K562 (cell line): ENCODE results near the gene AFAP1. TPM values are rescaled to one million over a fixed set of nuclear protein-coding genes. Genes with fewer than 3 reads are reported as not detected.

Experiments
- FOXM1 ChIP-seq, 2 experiments: fragments of 450-650 bp in 1 of 2; sonication (generic) in 1 of 2; formaldehyde crosslinking in 1 of 2; IDR thresholded peaks; 2 replicates each; pipeline versions ENCODE4 v1.6.1 to v1.9.0; 2017 to 2022; ENCODE audit warnings: low read depth in 2 of 2, mild to moderate bottlenecking in 2 of 2, missing genetic modification reagents in 1 of 2, moderate library complexity in 1 of 2
- NCOA4 ChIP-seq: fragments of 450-650 bp; IDR thresholded peaks from 2 replicates; pipeline ENCODE4 v1.6.1; 2018; ENCODE audit warnings: mild to moderate bottlenecking; ENCODE audit not compliant: partially characterized antibody
- SIN3A ChIP-seq, 2 experiments: fragments of 150-350 bp in 1 of 2; IDR thresholded peaks; 2 replicates each; pipeline ENCODE4 v1.6.1; 2011 to 2016; ENCODE audit warnings: borderline replicate concordance in 2 of 2, low read depth in 2 of 2, low read length in 2 of 2, mild to moderate bottlenecking in 2 of 2, moderate library complexity in 2 of 2; ENCODE audit not compliant: control insufficient read depth in 1 of 2
- TAF1 ChIP-seq: IDR thresholded peaks from 2 replicates; pipeline ENCODE4 v1.6.1; 2011; ENCODE audit warnings: mild to moderate bottlenecking, low read length, moderate library complexity; ENCODE audit not compliant: insufficient read depth, control insufficient read depth, severe bottlenecking; ENCODE audit errors: extremely low read depth
- polyA plus RNA-seq, 8 experiments: library from polyadenylated mRNA; depleted of rRNA in 4 of 8; stranded (reverse) in 5 of 8; unstranded in 3 of 8; fragments of >200 nt; fragmentation: Nextera tagmentation in 2 of 8; fragmentation: Illumina TruSeq in 1 of 8; extraction: Ambion mirVana in 2 of 8; extraction: Trizol in 1 of 8; gene quantifications; 2 replicates each; pipeline versions ENCODE4 v1.2.1 to v1.2.3, GENCODE V29; 2011 to 2014; ENCODE audit warnings: inconsistent platforms in 1 of 8, missing spikeins in 1 of 8
- total RNA-seq, 7 experiments: library from RNA; depleted of rRNA in 6 of 7; stranded (reverse); fragments of >200 nt in 6 of 7; fragmentation: Illumina TruSeq in 2 of 7; extraction: Trizol in 2 of 7; gene quantifications; 2 replicates each; pipeline versions ENCODE4 v1.2.1 to v1.2.3, GENCODE V29; 2011 to 2021; ENCODE audit warnings: low replicate concordance in 1 of 7
- TF ChIP-seq, protein P1 (sequence below): fragments of 450-650 bp; formaldehyde crosslinking; IDR thresholded peaks from 2 replicates; pipeline ENCODE4 v1.4.0; 2022; ENCODE audit warnings: missing genetic modification characterization
- TF ChIP-seq, protein P2 (sequence below), 2 experiments: IDR thresholded peaks in 1 of 2; conservative IDR thresholded peaks in 1 of 2; 2 replicates each; pipeline ENCODE4 v1.6.1; 2016; ENCODE audit warnings: low read depth in 2 of 2, mild to moderate bottlenecking in 1 of 2, missing compliant biosample characterization in 1 of 2, missing genetic modification characterization in 1 of 2, moderate library complexity in 1 of 2
- TF ChIP-seq, protein P3 (sequence below): fragments of 450-650 bp; IDR thresholded peaks from 2 replicates; pipeline ENCODE4 v1.6.1; 2016; ENCODE audit warnings: borderline replicate concordance
- TF ChIP-seq, protein P4 (sequence below): sonication (generic); formaldehyde crosslinking; IDR thresholded peaks from 2 replicates; pipeline ENCODE4 v1.9.0; 2022; ENCODE audit warnings: mild to moderate bottlenecking, missing genetic modification reagents

Gene AFAP1
- total and polyA plus RNA-seq, 9 of the 15 experiments (the other 6 are each of a cell fraction or from before 2014, with no cell fraction given): 0.07 to 0.42 (median 0.12) TPM; not detected in 1

DNA sequence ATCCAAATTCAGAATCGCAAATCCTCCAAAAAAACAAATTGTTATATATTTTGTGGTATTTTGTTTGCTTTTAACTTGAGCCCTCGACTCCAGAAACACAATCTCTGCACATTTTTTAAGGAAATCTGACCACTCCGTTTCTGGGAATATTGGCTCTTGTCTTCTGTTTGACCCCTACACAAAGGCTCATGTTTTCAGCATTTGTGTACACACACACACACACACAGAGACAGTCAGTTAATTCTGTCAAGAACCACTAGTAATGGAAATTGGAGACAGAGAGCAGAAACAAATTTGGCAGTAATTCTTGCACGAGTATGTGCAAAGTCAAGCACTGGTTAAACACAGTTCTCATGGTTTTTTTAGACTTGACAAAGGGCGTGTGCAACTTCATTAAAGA is 115.4 kb downstream of the AFAP1 start (continued):
- TF ChIP-seq, protein P1, sequence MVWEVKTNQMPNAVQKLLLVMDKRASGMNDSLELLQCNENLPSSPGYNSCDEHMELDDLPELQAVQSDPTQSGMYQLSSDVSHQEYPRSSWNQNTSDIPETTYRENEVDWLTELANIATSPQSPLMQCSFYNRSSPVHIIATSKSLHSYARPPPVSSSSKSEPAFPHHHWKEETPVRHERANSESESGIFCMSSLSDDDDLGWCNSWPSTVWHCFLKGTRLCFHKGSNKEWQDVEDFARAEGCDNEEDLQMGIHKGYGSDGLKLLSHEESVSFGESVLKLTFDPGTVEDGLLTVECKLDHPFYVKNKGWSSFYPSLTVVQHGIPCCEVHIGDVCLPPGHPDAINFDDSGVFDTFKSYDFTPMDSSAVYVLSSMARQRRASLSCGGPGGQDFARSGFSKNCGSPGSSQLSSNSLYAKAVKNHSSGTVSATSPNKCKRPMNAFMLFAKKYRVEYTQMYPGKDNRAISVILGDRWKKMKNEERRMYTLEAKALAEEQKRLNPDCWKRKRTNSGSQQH (CRISPR knock-in tag): no peak
- TF ChIP-seq, protein P2, sequence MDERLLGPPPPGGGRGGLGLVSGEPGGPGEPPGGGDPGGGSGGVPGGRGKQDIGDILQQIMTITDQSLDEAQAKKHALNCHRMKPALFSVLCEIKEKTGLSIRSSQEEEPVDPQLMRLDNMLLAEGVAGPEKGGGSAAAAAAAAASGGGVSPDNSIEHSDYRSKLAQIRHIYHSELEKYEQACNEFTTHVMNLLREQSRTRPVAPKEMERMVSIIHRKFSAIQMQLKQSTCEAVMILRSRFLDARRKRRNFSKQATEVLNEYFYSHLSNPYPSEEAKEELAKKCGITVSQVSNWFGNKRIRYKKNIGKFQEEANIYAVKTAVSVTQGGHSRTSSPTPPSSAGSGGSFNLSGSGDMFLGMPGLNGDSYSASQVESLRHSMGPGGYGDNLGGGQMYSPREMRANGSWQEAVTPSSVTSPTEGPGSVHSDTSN (CRISPR knock-in tag; IDR thresholded peaks at IDR 0.05; ENCODE audit: low read depth): no peak
- TF ChIP-seq, protein P2 (tag; conservative IDR thresholded peaks at IDR 0.05; ENCODE audit: low read depth): no peak
- TF ChIP-seq SIN3A (IDR thresholded peaks at IDR 0.05; ENCODE audit: borderline replicate concordance in 2 of 2, control insufficient read depth in 1 of 2, low read depth in 2 of 2, low read length in 2 of 2) (no peak), FOXM1 (IDR thresholded peaks at IDR 0.05; ENCODE audit: low read depth) (no peak), FOXM1 (CRISPR knock-in tag; IDR thresholded peaks at IDR 0.05; ENCODE audit: low read depth) (no peak), NCOA4 (no peak), TAF1 (no peak)
- TF ChIP-seq, protein P3, sequence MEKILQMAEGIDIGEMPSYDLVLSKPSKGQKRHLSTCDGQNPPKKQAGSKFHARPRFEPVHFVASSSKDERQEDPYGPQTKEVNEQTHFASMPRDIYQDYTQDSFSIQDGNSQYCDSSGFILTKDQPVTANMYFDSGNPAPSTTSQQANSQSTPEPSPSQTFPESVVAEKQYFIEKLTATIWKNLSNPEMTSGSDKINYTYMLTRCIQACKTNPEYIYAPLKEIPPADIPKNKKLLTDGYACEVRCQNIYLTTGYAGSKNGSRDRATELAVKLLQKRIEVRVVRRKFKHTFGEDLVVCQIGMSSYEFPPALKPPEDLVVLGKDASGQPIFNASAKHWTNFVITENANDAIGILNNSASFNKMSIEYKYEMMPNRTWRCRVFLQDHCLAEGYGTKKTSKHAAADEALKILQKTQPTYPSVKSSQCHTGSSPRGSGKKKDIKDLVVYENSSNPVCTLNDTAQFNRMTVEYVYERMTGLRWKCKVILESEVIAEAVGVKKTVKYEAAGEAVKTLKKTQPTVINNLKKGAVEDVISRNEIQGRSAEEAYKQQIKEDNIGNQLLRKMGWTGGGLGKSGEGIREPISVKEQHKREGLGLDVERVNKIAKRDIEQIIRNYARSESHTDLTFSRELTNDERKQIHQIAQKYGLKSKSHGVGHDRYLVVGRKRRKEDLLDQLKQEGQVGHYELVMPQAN: no peak
- TF ChIP-seq, protein P4, sequence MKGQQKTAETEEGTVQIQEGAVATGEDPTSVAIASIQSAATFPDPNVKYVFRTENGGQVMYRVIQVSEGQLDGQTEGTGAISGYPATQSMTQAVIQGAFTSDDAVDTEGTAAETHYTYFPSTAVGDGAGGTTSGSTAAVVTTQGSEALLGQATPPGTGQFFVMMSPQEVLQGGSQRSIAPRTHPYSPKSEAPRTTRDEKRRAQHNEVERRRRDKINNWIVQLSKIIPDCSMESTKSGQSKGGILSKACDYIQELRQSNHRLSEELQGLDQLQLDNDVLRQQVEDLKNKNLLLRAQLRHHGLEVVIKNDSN (CRISPR knock-in tag): no peak
